NCI-H187 (cell line): Measurements from ENCODE around the gene SPIB.

Experiments used
- DNase-seq, 2 experiments: peaks; one replicate each; lab custom pipeline; 2025; lab: John Stamatoyannopoulos, UW

The SPIB gene

DNA sequence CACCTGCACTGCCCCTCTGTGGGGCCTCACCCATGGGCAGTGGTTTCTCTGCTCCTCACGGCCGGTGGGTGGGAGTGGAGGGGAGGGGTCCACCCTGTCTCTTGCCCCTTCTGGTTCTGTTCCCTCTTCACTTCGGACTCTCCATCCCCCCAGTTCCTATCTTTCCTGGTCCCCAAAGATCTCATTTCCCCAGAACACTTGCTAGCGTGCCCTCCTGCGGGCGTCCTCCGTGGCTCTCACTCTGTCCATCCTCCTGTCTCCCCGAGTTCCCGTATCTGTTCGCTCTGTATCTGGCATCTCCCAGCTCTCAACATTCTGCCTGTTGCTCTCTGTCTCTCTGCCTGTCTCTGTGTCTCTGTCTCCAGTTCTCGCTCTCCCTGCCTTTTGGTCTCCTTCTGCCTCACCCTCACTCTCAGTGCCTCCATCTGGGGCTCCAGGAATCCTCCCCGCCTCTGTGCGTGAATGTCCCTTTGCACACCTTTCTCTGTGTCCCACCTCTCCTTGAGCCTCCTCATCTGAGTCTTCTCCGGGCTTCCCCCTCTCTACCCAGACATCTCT lies 363 bp downstream of the SPIB start:
- no peak for DNase-seq

DNA sequence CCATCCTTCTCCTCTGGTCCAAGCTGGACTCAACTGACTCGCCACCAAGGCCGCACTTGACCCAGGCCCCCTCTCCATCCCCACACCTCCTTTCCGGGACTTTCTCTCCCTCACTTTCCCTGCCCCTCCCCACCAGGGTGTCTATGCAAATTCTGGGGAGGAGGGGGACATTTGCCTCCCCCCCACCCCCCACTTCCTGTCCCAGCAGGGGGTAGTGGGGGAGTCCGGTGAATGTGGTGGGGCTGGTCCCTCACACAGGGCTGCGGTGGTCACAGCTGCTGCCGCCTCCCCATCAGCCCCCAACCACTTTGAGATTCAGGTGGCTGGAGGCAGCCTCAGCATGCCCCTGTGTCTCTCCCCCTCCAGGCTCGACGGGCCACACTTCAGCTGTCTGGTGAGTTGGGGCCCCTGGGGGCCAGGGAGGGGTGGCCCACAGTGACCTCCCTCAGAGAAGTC lies 870 bp downstream of the SPIB start:
- no peak for DNase-seq

DNA sequence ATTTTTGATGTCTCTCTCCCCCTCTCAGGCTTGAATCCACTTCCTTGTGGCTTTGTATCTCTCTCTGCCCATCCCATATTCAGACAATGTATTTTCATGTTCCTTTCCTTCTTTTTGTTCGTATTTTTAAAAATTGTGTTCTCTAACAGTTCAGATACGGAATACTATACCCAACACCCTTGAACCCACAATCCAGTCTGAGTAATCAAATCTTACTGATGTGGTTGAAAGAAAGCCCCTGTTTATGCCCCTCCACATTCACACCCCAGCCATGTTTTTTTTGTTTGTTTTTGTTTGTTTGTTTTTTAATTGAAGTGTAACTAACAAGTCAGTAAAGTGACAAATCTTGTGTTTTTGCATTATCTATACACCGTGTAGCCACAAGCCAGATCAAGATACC lies 1.4 kb downstream of the SPIB start:
- DNase-seq = no peak

DNA sequence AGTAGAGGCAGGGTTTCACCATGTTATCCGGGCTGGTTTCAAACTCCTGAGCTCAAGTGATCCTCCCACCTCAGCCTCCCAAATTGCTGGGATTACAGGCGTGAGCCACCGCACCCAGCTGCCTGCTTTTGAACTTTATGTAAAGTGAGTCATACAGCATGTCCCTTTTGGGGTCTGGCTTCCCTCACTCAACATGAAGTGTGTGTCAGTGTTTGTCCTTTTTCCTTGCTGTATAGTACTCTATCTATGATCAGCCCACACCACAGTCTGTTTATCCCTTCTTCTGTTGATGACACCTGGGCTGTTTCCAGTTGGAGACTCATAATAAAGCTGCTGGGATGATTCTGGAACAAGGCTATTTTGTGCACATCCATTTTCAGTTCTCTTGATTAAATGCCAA lies 2.1 kb downstream of the SPIB start:
- DNase-seq = no peak

DNA sequence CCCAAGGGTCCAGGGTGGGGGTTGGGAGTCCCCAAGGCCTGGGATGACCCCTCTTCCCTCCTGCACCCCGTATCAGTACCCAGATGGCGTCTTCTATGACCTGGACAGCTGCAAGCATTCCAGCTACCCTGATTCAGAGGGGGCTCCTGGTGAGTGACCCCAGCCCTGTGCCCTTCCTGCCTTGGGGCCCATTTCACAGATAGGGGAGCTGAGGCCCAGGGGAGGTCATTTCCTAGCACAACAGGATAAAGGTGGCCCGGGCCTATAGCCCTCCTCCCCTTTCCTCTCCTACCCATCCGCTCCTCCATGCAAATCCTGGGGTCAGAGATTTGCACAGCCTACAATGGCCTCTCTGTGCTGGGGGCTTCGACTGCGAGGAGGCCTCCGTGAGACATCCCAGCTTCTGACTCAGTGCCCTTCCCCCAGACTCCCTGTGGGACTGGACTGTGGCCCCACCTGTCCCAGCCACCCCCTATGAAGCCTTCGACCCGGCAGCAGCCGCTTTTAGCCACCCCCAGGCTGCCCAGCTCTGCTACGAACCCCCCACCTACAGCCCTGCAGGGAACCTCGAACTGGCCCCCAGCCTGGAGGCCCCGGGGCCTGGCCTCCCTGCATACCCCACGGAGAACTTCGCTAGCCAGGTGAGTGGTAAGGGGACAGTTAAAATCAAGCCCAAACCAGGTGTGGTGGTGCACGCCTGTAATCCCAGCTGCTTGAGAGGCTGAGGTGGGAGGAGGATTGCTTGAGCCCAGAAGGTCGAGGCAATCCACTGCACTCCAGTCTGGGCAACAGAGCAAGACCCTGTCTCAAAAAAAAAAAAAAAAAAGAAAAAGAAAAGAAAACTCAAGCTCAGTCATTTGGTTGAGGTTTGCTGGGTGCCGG lies 3.9 kb downstream of the SPIB start:
- no peak for DNase-seq

DNA sequence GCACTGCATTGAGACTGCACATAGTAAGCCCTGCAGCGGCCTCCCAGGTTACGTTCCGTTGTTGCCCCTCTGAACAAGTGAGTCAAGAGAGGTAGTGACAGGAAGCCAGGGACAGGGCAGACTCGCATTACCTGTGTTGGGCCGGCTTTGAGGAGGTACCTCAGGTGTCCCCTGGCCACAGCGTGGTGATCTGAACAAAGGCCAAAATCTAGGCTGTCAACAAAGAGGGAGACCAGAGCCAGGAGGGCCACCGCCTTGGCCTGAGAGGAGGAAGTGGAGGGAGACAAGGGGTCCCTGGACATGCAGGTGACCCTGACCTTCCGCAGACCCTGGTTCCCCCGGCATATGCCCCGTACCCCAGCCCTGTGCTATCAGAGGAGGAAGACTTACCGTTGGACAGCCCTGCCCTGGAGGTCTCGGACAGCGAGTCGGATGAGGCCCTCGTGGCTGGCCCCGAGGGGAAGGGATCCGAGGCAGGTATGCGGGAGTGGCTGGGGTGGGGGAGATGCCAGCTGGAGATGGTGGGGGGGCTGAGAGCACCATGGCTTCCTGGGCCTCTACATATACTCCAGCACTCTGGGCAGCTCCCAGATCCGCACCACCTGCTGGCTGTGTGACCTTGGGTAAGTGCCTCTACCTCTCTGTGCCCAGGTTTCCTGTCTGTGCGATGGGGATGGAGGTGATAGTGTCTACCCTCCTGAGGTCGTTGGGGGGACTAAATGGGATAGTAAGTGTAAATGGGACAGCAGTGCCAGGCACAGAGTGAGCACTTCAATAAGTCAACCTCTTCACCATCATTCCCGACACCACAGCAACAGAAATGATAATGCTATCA lies 4.8 kb downstream of the SPIB start:
- no peak for DNase-seq

DNA sequence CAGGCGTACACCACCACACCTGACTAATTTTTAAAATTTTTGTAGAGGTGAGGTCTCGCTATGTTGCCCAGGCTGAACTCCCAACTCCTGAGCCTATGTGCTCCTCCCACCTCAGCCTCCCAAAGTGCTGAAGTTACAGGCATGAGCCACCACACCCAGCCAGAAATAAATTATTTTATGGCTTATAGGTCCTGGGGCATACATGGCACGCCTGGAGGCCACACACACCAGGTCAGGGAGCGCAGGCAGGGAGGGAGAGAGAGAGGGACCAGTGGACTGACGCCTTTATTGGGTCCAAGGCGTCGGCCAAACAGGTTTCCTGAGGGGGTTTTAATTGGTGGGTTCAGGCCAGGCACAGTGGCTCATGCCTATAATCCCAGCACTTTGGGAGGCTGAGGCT lies 6.8 kb downstream of the SPIB start:
- DNase-seq = no peak

DNA sequence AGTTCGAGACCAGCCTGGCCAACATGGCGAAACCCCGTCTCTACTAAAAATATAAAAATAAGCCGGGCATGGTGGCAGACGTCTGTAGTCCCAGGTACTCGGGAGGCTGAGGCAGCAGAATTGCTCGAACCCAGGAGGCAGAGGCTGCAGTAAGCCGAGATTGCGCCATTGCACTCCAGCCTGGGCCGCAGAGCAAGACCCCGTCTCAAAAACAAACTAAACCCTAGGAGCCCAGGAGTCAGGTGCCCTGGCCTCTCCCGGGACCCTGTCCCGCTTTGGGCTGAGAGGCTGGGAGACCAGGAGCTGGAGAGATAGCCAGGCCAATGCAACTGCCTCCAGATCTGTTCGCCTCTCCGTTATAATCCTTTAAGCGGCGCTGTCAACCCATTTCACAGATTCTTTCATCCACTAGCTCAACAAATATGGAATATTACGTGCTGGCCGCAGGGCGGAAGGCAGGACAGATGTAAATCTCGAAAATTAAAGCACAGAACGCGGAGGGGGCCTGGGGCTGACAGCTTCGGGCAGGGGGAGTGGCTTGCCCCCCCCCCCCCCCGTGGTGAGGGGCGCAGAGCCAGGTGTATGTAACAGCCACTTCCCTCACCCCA lies 8.7 kb downstream of the SPIB start:
- DNase-seq = no peak

DNA sequence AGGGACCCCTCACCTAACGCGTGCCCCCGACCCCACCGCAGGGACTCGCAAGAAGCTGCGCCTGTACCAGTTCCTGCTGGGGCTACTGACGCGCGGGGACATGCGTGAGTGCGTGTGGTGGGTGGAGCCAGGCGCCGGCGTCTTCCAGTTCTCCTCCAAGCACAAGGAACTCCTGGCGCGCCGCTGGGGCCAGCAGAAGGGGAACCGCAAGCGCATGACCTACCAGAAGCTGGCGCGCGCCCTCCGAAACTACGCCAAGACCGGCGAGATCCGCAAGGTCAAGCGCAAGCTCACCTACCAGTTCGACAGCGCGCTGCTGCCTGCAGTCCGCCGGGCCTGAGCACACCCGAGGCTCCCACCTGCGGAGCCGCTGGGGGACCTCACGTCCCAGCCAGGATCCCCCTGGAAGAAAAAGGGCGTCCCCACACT lies 9.3 kb downstream of the SPIB start:
- no peak for DNase-seq

DNA sequence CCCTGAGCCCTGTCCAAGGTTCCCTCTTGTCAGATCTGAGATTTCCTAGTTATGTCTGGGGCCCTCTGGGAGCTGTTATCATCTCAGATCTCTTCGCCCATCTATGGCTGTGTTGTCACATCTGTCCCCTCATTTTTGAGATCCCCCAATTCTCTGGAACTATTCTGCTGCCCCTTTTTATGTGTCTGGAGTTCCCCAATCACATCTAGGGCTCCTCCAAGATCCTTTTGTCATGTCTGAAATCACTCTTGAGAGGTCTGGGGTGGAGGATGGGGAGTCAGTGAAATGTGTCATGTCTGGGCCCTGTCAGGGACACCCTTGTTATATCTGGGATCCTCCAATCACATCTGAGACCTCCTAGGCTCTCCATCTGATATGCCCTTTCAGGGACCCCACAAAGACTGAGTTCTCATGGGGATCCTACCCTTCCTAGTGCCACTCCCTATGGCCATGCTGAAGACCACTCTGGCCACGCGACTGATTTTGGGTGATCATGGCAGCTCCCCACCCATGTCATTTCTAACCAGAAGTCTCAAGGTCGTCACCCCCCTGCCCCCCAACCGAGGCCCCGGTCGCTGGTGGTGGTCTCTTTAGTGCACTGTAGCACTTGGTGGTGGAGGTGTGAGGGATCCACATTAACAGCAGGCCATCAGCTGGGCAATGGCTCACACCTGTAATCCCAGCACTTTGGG lies 10.2 kb downstream of the SPIB start:
- no peak for DNase-seq

DNA sequence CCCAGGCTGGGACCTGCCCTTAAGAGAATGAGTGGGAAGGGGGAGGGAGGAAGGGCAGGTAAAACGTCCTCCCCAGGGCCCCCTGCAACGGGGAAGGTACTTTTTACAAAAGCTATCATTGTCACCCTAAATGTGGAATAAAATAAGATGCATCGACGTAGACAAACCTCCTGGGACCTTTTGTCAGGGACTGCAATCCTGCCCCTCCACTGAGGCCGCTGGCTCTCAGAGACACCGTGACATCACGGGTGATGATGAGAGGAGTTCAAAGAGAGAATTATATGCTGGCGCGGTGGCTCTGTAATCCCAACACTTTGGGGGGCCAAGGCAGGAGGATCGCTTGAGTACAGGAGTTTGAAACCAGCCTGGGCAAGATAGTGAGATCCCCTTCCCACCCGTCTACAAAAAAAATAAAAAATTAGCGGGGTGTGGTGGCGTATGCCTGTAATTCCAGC lies 12.2 kb downstream of the SPIB start:
- no peak for DNase-seq

DNA sequence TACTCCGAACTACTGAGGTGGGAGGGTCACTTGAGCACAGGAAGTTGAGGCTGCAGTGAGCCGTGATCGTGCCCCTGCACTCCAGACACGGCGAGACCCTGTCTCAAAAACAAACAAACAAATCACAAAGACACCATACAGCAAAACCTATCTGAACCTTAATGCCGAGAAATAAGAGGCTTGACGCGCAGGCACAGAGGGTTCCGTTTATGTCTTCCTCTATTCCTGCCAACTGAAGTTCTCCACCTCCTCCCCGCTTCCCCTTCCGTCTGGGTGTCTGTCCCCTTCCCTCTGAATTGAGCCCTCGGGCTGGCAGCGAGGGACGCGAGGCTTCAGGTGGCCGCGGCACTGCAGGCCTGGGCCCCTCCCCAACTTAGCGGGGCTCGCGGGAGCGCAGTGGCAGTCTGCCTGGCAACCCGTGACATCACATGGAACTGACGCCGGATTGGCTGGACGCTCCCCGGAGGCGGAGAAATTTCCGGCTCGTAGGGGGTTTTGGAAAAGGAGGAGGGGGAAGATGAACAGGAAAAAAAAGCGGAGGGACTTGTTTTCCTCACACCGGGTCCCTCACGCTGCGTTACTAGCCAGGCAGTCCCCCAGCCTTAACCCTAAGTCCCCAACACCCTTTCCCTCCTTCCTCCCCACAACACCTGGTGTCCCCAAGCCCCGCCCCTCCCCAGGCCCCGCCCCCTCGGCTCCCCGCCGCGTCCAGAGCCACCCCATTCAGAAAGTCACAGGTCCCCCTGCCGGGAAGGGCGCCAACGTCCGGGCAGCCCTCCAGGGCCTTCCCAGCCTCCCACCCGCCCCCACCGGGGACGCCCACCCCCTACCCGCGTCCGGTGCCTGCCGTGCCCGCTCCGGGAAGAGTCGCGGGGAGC lies 12.8 kb downstream of the SPIB start:
- DNase-seq = peak; percentile 62 to 71

DNA sequence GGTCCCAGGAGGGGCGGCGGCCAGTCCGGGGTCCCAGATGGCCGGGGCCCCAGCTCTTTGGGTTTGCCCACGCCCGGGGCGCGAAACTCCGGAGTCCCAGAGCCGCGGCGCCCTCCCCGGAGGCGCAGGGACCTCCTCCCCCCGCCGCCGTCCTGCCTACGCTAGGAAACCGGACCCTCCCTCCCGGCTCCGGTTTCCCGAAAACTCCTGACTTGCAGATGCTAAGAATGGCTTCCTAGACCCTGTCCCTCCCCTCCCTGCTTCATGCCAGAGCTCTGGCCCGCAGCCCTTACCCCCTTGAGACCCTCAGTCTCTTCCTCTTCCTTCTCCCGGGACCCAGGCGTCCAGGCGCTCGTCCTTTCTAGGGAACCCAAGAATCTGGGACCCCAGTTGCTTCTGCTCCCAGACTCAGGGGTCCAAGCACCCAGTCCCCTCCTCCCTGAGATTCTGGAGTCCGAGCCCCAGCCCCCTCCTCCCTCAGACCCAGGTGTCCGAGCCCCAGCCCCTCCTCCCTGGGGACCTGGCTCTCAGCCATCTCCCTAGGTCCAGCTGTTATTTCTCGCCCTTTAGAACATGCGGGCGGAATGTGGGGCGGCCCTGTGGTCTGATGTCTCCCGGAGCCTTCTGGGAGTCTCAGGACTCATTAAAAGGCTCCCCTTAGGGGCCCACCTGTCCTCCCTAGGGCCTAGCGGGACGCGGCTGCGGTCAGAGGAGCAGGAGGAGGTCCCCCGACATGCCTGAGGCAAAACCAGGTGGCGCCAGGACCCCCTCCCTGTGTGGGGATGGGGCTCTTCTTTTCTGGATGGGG lies 13.7 kb downstream of the SPIB start, which contains the start of gene MYBPC2:
MYBPC2 (plus strand) TSS at position 672 of the 808 bp plus-strand sequence; CDS start at position 734, 62 bp downstream.
- no peak for DNase-seq

DNA sequence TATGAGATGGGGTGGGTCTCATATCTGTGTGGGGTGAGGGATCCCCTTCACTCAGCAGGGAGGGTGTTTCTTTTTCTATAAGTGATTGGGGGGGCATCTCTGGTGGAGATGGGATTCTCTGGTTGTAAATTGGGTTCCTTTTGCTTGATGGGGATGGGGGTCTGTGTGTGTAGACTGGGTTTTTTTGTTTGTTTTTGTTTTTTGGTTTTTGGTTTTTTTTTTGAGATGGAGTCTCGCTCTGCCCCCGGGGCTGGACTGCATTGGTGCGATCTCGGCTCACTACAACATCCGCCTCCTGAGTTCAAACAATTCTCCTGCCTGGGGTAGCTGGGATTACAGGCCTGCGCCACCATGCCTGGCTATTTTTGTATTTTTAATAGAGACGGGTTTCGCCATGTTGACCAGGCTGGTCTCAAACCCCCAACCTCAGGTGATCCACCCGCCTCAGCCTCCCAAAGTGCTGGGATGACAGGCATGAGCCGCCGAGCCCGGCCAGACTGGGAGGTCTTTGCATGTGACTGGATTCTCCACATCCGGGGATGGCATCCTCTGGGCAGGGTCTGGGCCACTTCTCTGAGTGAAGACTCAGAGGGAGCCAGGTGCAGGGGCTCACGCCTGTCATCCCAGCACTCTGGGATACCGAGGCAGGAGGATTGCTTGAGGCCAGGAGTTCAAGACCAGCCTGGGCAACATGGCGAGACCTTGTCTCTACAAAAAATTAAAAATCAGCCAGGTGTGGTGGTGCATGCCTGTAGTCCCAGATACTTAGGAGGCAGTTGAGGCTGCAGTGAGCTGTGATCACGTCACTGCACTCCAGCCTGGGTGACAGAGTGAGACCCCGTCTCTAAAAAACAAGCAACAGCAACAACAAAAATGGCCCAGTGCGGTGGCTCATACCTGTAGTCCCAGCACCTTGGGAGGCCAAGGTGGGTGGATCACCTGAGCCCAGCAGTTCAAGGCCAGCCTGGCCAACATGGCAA lies 14.8 kb downstream of the SPIB start:
- no peak for DNase-seq

DNA sequence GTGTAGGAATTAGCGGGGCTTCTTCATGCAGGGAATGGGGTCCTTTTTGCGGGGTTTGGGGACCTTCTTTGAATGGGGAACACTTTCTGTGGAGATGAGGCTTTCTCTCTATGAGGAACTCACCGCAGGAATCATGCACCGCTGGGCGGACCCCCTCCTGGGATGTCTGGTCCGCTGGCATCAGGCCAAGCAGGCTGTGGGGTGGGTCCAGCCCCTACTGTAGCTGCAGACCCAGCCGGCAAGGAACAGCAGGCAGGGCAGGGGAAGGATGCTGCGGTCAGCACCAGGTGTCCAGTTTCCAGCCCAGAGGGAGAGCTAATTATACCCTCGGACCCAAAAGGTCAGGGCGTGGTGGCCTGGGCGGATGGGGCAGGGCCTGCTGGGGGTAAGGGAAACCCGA lies 15.8 kb downstream of the SPIB start:
- no peak for DNase-seq

DNA sequence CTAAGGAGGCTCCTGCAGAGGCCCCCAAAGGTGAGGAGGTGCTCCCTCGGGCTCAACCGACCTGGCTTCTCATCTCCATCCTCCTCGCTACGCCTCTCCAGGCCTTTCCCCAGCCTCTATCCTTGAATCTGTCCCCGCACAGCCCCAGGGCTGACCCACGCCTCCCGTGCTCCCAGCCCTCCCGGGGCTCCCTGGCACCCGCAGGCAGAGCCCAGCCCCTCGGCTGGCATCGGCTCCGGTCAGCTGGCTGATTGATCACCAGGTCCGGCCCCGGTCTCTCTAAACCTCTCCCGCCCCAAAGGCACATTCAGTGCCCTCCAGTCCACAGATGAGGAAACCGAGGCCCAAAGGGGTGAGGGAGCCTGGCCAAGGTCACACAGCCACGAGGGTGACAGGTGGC lies 16.5 kb downstream of the SPIB start:
- no peak for DNase-seq

DNA sequence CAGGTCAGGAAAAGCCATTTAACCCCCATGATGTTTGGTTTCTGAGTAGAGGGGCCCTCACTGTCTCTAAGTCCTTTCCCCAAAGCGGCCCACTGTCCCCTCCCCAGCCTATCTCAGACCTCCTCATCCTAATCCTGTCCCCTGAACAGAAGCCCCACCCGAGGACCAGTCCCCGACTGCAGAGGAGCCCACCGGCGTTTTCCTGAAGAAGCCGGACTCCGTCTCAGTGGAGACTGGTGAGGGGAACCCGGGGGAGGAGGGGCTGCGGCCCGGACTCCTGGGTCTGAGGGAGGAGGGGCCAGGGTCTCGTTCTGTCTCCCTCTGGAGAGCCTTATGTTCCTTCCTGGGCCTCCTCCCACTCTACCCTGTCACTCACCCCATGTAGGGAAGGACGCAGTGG lies 16.9 kb downstream of the SPIB start:
- DNase-seq = no peak

DNA sequence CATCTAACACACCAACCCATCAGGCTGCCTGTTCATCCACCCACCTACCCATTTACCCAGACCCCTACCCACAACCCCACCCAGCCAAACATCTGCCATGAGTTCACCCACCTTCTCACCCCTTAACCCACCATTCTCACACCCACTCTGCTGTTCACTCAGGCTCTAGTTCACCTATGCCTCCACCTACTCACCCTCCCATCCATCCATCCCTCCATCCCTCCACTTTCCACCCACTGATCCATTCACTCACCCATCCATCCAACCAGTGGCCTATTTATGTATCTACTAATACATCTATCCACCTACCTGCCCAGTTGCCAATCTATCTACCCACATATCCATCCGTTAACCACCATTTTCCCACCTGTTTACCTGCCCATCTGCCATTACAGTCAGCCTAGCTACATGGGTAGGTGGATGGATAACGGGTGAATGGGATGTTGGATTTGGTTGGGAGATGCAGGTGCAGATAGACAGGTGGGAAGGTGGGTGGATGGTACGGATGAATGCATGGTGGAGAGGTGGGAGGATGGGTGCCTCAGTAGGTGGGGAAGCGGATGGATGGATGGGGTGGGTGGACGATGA lies 19.2 kb downstream of the SPIB start:
- DNase-seq = no peak
